ENCODE data around the gene TMEM240.

DNA sequence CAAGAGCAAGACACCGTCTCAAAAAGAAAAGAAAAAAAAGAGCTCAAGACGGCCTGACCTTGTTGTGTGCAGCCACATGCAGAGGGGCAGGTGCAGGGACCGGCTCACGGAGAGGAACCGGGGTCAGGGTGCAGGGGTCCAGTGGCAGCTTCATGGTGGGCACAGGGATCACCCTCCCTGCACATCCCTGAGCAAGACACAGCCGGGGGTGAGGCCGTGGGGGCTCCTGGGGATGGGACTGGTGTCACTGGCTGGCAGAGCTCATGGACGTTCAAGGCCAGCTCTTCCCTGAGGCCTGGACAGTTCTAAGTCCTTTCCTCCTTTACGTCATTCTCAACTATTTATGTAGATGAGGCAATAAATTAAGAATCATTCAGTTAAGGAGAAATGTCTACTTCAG, 6.6 kb upstream of the TMEM240 start:
- TF ChIP-seq CTCF (conservative IDR thresholded peaks at IDR 0.05; ENCODE audit: low read depth in 2 of 2) (no peak), ZNF331 (CRISPR knock-in tag; IDR thresholded peaks at IDR 0.05; ENCODE audit: low read depth) (no peak), EZH2phosphoT487 (IDR thresholded peaks at IDR 0.05; ENCODE audit: unreplicated experiment) (no peak), JUNB (IDR thresholded peaks at IDR 0.05; ENCODE audit: unreplicated experiment) (no peak), CREB1 (CRISPR knock-in tag; IDR thresholded peaks at IDR 0.05; ENCODE audit: low read depth) (no peak), REST (IDR thresholded peaks at IDR 0.05; ENCODE audit: unreplicated experiment) (no peak), STAT1 (IDR thresholded peaks at IDR 0.05; ENCODE audit: unreplicated experiment) (no peak), EZH2 (IDR thresholded peaks at IDR 0.05; ENCODE audit: low read depth, unreplicated experiment) (no peak), NANOG (IDR thresholded peaks at IDR 0.05; ENCODE audit: borderline replicate concordance) (no peak), POLR2AphosphoS5 (IDR thresholded peaks at IDR 0.05; ENCODE audit: low read depth) (no peak)
